ENCODE data around the gene SLC22A23. TPM values are rescaled to one million over a fixed set of nuclear protein-coding genes. Genes with fewer than 3 reads are reported as not detected.

Gene SLC22A23
- total and polyA plus RNA-seq, 2 of the 4 experiments (the other 2 are of a cell fraction): 0.72 to 1.6 TPM

- TF ChIP-seq RCOR1 (IDR thresholded peaks at IDR 0.05; ENCODE audit: insufficient replicate concordance, low read length): no peak
These were observed 161.7 kb downstream of the SLC22A23 start (continued) for GRCh38 chr6:3294921-3295871.

GRCh38 chr6:3294396-3294795 is 162.5 kb downstream of the SLC22A23 start:
- Histone ChIP-seq H2BK5ac (ENCODE audit: low read depth, low read length, poor library complexity, severe bottlenecking) (no peak overlapping the region), H3K18ac (ENCODE audit: low read depth, low read length) (no peak overlapping the region), H2AFZ (replicated peaks; ENCODE audit: low read length, poor library complexity) (no peak overlapping the region), H3K4ac (ENCODE audit: low read depth, low read length) (no peak overlapping the region), H3K23ac (ENCODE audit: low read depth, low read length) (no peak overlapping the region), H4K20me1 (ENCODE audit: insufficient read depth, low read length) (no peaks in the 10 kb centered on the region), H3K36me3 (ENCODE audit: control insufficient read depth, insufficient read depth, low read length) (no peaks in the 10 kb centered on the region), H3K9me1 (ENCODE audit: insufficient read depth, low read length) (no peaks in the 10 kb centered on the region), H3K4me3 (ENCODE audit: insufficient read depth, low read depth, low read length) (no peak overlapping the region), H2BK15ac (ENCODE audit: low read depth, low read length) (no peak overlapping the region), H3K4me2 (ENCODE audit: low read depth, low read length) (no peak overlapping the region), H4K5ac (ENCODE audit: low read depth, low read length) (no peak overlapping the region), H4K91ac (ENCODE audit: insufficient read depth, low read depth, low read length) (no peak overlapping the region), H2AK5ac (ENCODE audit: low read depth, low read length) (no peak overlapping the region), H2BK20ac (ENCODE audit: low read depth, low read length) (no peak overlapping the region), H3K27ac (ENCODE audit: insufficient read depth, low read length) (no peak overlapping the region), H2BK120ac (ENCODE audit: low read depth, low read length) (no peak overlapping the region), H3K56ac (ENCODE audit: extremely low read depth, insufficient read depth, low read length) (no peak overlapping the region), H3K4me1 (ENCODE audit: control insufficient read depth, insufficient read depth, low read length) (no peaks in the 10 kb centered on the region), H2AK9ac (replicated peaks; ENCODE audit: low read depth, low read length, poor library complexity) (no peak overlapping the region), H3K14ac (replicated peaks; ENCODE audit: low read depth, low read length) (no peak overlapping the region), H3K9me3 (ENCODE audit: control insufficient read depth, insufficient read depth, low read length) (no peaks in the 10 kb centered on the region), H4K8ac (ENCODE audit: low read depth in 2 of 2, low read length in 2 of 2) (no peak overlapping the region), H3K27me3 (ENCODE audit: control insufficient read depth, insufficient read depth, low read length) (peaks cover 18% of the 10 kb centered on the region), H3K9ac (ENCODE audit: low read depth, low read length) (no peak overlapping the region), H3K79me1 (ENCODE audit: low read depth in 1 of 2, low read length in 2 of 2) (no peaks in the 10 kb centered on the region)
- no TSS peak for BruUV-seq (replicated peaks)
- POLR2A ChIA-PET (ENCODE audit: unreplicated experiment): no interaction called here
- CTCF ChIA-PET: no interaction called here
- in situ Hi-C loops (cut with MboI; ENCODE audit: low sequenced_read_pairs) (no loop called here), intact Hi-C loops (cut with micrococcal nuclease) (no loop called here), dilution Hi-C loops (cut with HindIII; ENCODE audit: low sequenced_read_pairs, unreplicated experiment) (no loop called here)
- ATAC-seq (ENCODE audit: low read depth): no peak
- no CpG with 5 or more reads among the region's 8 CpGs for WGBS, 2 experiments (ENCODE audit: extremely low coverage in 2 of 2, insufficient read length in 1 of 2)
- DNase-seq: no peak
- TF ChIP-seq ELK1 (IDR thresholded peaks at IDR 0.05; ENCODE audit: borderline replicate concordance, low read depth, low read length) (no peak), MAZ (IDR thresholded peaks at IDR 0.05; ENCODE audit: borderline replicate concordance, low read depth, low read length) (no peak), MXI1 (IDR thresholded peaks at IDR 0.05; ENCODE audit: borderline replicate concordance, low read depth, low read length) (no peak), CEBPB (IDR thresholded peaks at IDR 0.05; ENCODE audit: low read depth, low read length) (no peak), MAFK (IDR thresholded peaks at IDR 0.05; ENCODE audit: low read depth, low read length) (no peak), CHD1 (IDR thresholded peaks at IDR 0.05; ENCODE audit: low read depth, low read length) (no peak), BHLHE40 (IDR thresholded peaks at IDR 0.05; ENCODE audit: low read depth, low read length) (no peak), NFE2L2 (IDR thresholded peaks at IDR 0.05; ENCODE audit: low read depth, low read length) (no peak), FOS (IDR thresholded peaks at IDR 0.05; ENCODE audit: low read depth, low read length) (no peak), RAD21 (IDR thresholded peaks at IDR 0.05; ENCODE audit: low read length) (no peak), SMC3 (IDR thresholded peaks at IDR 0.05; ENCODE audit: low read depth, low read length) (no peak), CTCF (conservative IDR thresholded peaks at IDR 0.05; ENCODE audit: low read depth, low read length) (no peak), RFX5 (IDR thresholded peaks at IDR 0.05; ENCODE audit: low read depth, low read length) (no peak)
